KOPT-K1 (cell line): ENCODE results near the gene MBNL2.

Source experiments
- H3K27ac ChIP-seq: fragments of 200-600 bp; sonication (generic); 2 replicates; pipeline ENCODE4 v1.5.1; 2016; ENCODE audit warnings: antibody characterized with exemption, mild to moderate bottlenecking, low read depth, low read length; ENCODE audit not compliant: poor library complexity, severe bottlenecking
- H3K36me3 ChIP-seq: fragments of 200-600 bp; sonication (generic); 2 replicates; pipeline ENCODE4 v1.5.1; 2017; ENCODE audit warnings: antibody characterized with exemption, mild to moderate bottlenecking, low read length, moderate library complexity; ENCODE audit not compliant: insufficient read depth
- H3K9me3 ChIP-seq: fragments of 200-600 bp; sonication (generic); 2 replicates; pipeline ENCODE4 v1.5.1; 2017; ENCODE audit warnings: antibody characterized with exemption, low read length, mild to moderate bottlenecking; ENCODE audit not compliant: insufficient read depth, poor library complexity, severe bottlenecking

MBNL2 gene

GRCh38 chr13:97221989-97222700 is at the start of gene MBNL2:
Gene MBNL2 (plus strand): TSS chr13:97222333. CDS start chr13:97276236, 53,903 bp downstream.
- peak within 1 kb of the TSS; percentile 72 for H3K27ac ChIP-seq
- no peaks in the 10 kb centered on the region for H3K36me3 ChIP-seq
- H3K9me3 ChIP-seq, result no peaks in the 10 kb centered on the region

DNA sequence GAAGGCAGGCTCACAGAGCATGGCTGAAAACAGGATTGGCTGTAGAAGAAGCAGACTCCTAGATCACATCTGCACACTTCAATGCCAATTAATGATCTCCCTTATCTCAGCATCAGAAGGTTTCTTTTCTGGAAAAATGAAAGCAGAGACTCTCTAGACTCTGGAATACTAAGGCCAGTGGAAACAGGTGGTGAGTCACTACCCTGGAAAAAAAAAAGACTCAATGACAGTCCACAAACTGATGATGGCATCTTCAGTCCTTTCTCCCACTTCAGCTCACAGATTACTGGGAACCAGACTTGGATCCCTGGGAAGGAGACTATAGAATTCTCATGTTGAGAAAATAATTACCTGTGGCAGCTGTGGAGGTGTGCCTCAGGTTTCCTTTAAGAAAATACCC is 47.5 kb upstream of the MBNL2 start:
- Histone ChIP-seq H3K9me3 (no peaks in the 10 kb centered on the region), H3K27ac (no peak overlapping the region), H3K36me3 (no peaks in the 10 kb centered on the region)

GRCh38 chr13:97175041-97175440 is 47.1 kb upstream of the MBNL2 start:
- Histone ChIP-seq H3K36me3 (no peaks in the 10 kb centered on the region), H3K27ac (no peak overlapping the region), H3K9me3 (no peaks in the 10 kb centered on the region)

DNA sequence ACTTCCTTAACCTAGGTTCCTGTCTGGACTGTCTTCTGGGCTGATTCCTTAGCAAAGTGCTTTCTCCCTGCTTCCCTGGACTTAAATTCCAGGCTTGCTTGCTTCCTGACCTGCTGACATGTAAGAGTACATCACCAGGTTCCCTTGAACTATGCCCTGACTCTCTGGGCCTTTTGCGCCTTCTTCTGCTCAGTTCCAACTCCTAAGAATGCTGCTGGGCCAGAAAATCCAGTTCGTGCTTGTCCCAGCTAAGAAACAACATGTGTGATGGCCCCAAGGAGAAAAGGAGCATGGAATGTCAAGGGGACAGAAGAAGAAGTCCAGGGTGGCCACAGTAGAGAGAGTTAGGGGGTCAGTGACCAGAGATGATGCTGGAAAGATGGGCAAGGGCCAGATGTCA is 42.6 kb upstream of the MBNL2 start:
- Histone ChIP-seq H3K9me3 (no peaks in the 10 kb centered on the region), H3K36me3 (no peaks in the 10 kb centered on the region), H3K27ac (no peak overlapping the region)

- Histone ChIP-seq H3K36me3 (no peaks in the 10 kb centered on the region), H3K9me3 (no peaks in the 10 kb centered on the region), H3K27ac (no peak overlapping the region)
Measured at GRCh38 chr13:97182111-97182890, 39.8 kb upstream of the MBNL2 start.

GRCh38 chr13:97185291-97185690 is 36.8 kb upstream of the MBNL2 start:
- H3K36me3 ChIP-seq, result no peaks in the 10 kb centered on the region
- no peaks in the 10 kb centered on the region for H3K9me3 ChIP-seq
- no peak overlapping the region for H3K27ac ChIP-seq

DNA sequence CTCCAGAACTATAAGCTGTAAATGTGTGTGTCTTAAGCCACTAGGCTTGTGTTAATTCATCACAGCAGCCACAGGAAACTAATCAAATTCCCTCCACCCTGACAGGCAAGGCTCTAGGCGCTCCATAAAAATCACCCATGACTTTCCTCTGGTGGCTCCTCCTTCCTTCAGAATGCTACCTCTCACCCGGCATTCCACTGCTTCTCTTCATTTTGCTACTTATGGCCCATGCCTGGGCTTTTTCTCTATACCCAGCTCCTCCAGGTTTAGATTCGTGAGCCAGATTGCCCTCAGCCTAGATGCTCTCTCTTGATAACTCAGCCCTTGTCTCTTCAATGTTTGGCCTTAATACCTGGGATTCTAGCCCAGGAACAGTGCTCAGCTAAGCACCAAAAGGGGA is 36.4 kb upstream of the MBNL2 start:
- Histone ChIP-seq H3K9me3 (no peaks in the 10 kb centered on the region), H3K36me3 (no peaks in the 10 kb centered on the region), H3K27ac (no peak overlapping the region)

DNA sequence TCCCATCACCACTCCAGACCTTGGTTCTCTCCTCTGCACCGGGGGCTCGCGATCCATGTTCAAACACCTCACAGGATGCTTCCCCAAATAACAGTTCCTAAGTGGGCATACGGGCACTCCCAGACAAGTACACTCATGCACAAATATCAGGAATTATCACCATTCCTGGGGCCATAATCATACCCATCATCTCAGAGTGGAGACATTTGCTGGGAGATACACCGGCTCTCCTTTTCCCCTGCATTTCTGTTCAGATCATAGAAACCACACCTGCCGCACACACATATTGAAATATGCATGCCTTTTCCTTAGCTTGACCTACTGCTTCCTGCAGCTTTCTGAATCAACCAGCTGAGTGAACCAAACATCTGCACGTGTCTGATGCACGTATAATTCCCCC is 33.9 kb upstream of the MBNL2 start:
- Histone ChIP-seq H3K36me3 (no peaks in the 10 kb centered on the region), H3K27ac (no peak overlapping the region), H3K9me3 (no peaks in the 10 kb centered on the region)

DNA sequence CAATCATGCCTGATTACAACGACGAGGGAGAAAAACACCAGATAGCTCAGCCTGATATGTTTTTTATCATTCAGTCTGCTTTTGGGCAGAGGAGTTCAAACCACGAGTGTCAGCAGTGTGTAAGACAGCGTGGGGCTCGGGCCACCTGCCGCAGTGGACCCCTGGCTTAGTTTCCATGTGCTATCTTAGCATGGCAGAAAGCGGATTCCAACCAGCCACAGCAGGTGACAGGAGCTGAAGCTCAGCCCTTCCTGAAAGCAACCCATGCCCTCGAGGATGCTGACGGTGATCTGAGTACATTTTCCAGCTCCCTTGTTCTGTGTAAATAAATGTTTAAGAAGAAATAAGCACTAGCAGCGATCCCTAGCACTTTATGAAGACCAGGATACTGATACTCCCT is 32.2 kb upstream of the MBNL2 start:
- H3K36me3 ChIP-seq, result no peaks in the 10 kb centered on the region
- no peaks in the 10 kb centered on the region for H3K9me3 ChIP-seq
- no peak overlapping the region for H3K27ac ChIP-seq

DNA sequence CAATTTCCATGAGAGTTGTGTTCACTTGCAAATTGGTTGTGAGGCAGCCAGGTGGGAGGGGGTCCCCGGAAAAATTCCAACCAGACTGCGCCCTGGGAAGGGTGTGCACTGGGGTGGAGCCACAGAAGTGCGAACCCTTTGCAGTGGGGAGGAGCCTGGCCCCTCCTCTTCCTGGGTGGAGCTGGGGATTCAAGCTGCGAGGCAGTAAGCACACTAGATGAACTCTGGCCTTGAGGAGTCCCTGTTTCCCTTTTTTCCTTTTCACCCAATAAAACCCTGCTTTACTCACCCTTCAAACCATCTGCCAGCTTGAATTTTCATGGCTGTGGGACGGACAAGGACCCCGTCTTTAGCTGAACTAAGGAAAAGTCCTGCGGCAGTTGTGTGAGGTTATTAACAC is 31.0 kb upstream of the MBNL2 start:
- Histone ChIP-seq H3K27ac (no peak overlapping the region), H3K36me3 (no peaks in the 10 kb centered on the region), H3K9me3 (no peaks in the 10 kb centered on the region)

DNA sequence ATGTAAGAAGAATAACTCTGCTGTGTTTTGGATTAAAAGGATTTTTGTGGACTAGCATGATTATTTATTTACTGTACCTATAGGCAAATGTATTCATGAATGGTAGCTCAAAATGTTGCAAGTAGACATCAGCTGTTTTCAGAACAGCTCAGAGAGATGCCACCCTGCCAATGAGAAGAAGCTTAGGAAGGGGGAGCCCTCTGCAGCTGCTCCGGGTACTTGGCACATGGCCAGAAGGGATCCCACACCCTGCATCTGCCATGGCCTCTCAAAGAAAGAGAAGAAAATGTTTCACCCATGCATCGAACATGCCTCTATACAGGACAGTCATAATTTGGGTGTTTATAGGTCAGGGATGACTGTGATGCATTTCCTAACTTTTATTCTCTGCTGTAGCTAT is 30.5 kb upstream of the MBNL2 start:
- H3K27ac ChIP-seq, result no peak overlapping the region
- H3K9me3 ChIP-seq, result no peaks in the 10 kb centered on the region
- no peaks in the 10 kb centered on the region for H3K36me3 ChIP-seq

DNA sequence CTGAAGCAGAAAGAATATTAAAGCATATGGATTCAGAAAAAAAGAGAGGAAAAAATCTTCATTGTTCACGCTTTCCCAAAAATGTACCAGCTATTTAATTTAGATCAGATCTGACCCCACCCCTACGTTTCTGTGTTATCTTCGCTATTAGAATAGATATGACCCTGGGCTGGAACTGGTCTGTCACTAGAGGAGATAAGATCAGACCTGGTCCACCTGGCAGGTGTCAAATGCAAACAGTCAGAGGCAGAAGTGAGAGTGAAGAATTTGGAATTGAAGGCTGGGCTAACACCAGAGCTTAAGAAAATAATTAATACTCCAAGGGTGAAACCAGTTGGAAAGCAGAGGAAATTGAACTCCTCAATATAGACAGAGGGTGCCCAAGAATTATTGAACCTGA is 30.0 kb upstream of the MBNL2 start:
- no peaks in the 10 kb centered on the region for H3K9me3 ChIP-seq
- H3K27ac ChIP-seq, result no peak overlapping the region

GRCh38 chr13:97193577-97193976 is 28.6 kb upstream of the MBNL2 start:
- H3K36me3 ChIP-seq, result no peaks in the 10 kb centered on the region
- no peak overlapping the region for H3K27ac ChIP-seq

More for the DNA sequence above, 30.0 kb upstream of the MBNL2 start:
- no peaks in the 10 kb centered on the region for H3K36me3 ChIP-seq

DNA sequence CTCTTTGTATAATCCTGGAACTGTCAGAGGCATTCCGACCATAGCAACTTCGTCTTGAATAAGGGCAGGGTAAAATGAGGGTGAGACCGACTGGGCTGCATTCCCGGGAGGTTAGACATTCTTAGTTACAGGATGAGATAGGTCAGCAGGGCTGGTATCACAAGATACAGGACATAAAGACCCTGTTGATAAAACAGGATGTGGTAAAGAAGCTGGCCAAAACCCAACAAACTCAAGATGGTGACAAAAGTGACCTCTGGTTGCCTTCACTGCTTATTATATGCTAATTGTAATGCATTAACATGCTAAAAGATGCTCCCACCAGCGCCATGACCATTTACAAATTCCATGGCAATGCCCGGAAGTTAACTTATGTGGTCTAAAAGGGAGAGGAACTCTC is 27.7 kb upstream of the MBNL2 start:
- Histone ChIP-seq H3K9me3 (no peaks in the 10 kb centered on the region), H3K36me3 (no peaks in the 10 kb centered on the region), H3K27ac (no peak overlapping the region)

More at GRCh38 chr13:97193577-97193976, 28.6 kb upstream of the MBNL2 start:
- H3K9me3 ChIP-seq, result no peaks in the 10 kb centered on the region

DNA sequence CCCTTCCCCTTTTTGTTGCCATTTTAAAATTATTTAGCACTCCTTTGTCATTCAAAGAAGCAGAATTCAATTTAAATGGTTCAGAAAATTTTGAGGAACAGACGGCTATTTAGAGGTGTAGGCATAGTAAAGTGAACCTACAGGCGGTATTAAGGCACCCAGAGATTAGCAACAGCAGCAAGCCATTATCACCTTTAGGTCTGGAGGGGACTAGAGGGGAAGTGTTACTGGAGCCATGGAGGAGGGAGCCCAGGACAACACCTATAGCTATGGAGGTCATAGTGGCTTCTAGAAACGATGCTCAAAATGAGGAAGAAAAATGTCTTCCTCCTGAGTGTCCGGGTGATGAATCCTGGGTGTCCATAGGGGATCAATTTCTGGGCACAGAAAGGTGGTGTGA is 25.8 kb upstream of the MBNL2 start:
- no peaks in the 10 kb centered on the region for H3K36me3 ChIP-seq
- H3K27ac ChIP-seq, result no peak overlapping the region
- no peaks in the 10 kb centered on the region for H3K9me3 ChIP-seq

DNA sequence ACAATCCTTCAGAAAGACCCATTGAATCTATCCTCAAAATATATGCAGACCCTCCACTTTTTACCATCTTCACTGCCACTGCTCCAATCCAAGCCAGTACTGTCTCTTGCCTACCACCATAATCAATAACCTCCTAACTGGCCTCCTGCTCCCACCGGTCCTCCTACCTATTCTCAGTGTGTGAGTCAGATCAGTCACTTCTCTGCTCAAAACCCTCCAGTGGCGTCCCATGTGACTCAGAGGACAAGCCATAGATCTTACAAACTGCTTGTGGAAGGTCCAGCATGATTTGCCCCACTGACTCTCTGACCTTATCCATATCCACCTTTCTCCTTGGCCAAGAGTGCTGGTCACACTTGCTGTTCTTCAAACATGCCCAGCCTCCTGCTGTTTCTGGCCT is 23.4 kb upstream of the MBNL2 start:
- H3K27ac ChIP-seq, result no peak overlapping the region
- peaks cover 4% of the 10 kb centered on the region for H3K9me3 ChIP-seq
- H3K36me3 ChIP-seq, result no peaks in the 10 kb centered on the region
